ENCODE results near the gene FSTL4. TPM values are rescaled to one million over a fixed set of nuclear protein-coding genes. Genes with fewer than 3 reads are reported as not detected.

FSTL4 gene
- total and polyA plus RNA-seq, 4 donors, result 0.08 to 1.4 (median 0.31) TPM

GRCh38 chr5:133240425-133241091, 371.8 kb downstream of the FSTL4 start:
- TF ChIP-seq CTCF (IDR thresholded peaks at IDR 0.05; ENCODE audit: control extremely low read depth, extremely low read depth), result no peak
- Histone ChIP-seq H3K9me3 (ENCODE audit: control insufficient read depth in 4 of 4, insufficient read depth in 3 of 4, low read length in 3 of 4) (no peaks in the 10 kb centered on the region), H3K4me3 (no peak overlapping the region), H3K36me3 (ENCODE audit: control insufficient read depth in 4 of 4, insufficient read depth in 4 of 4, low read length in 4 of 4) (no peaks in the 10 kb centered on the region), H3K27me3 (ENCODE audit: control insufficient read depth in 3 of 3, insufficient read depth in 3 of 3, low read length in 2 of 3) (peaks cover 0 to 2% (median 0%) of the 10 kb centered on the region in 3 donors), H3K27ac (ENCODE audit: low read depth in 1 of 2, low read length in 1 of 2) (peak overlapping the region in 1 of 2 donors; percentile 18), H3K9ac (ENCODE audit: insufficient read depth in 1 of 2, low read length in 2 of 2) (no peak overlapping the region), H3K4me1 (ENCODE audit: control insufficient read depth in 5 of 5, insufficient read depth in 5 of 5, low read length in 5 of 5) (peaks cover 0 to 16% (median 0%) of the 10 kb centered on the region in 5 donors)
- WGBS, 2 donors, result 77 to 80% methylated on average over 9 of the region's 9 CpGs
- ATAC-seq (ENCODE audit: insufficient read depth, low FRiP score) (peak; percentile 35), DNase-seq (no peak)

DNA sequence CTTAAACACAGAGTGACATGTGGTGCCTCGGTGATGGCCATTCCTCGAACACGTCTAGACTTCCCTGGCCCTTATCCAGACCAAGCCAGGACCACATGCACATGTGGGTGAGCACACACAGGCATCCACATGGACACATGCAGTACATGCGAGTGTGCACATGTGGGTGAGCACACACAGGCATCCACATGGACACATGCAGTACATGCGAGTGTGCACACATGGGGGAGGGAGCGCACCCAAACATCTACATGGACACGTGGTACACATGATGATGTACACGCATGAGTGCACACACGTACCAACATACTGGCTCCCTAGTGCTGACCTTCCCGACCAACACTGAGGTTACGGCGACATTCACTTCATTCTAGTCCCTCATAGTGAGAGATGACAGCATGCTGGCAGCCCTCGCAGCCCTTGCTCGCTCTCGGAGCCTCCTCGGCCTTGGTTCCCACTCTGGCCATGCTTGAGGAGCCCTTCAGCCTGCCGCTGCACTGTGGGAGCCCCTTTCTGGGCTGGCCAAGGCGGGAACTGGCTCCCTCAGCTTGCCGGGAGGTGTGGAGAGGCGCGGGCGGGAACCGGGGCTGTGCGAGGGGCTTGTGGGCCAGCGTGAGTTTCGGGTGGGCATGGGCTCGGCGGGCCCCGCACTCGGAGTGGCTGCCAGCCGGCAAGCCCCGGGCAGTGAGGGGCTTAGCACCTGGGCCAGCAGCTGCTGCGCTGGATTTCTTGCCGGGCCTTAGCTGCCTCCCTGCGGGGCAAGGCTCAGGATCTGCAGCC, 373.7 kb downstream of the FSTL4 start:
- H3K27me3 ChIP-seq (ENCODE audit: control insufficient read depth in 3 of 3, insufficient read depth in 3 of 3, low read length in 2 of 3), result peaks cover 0 to 2% (median 0%) of the 10 kb centered on the region in 3 donors
- no peaks in the 10 kb centered on the region for H3K9me3 ChIP-seq (ENCODE audit: control insufficient read depth in 4 of 4, insufficient read depth in 3 of 4, low read length in 3 of 4)
- no peak overlapping the region for H3K27ac ChIP-seq (ENCODE audit: low read depth in 1 of 2, low read length in 1 of 2)
- no peak overlapping the region for H3K9ac ChIP-seq (ENCODE audit: insufficient read depth in 1 of 2, low read length in 2 of 2)
- peaks cover 0 to 10% (median 0%) of the 10 kb centered on the region in 5 donors for H3K4me1 ChIP-seq (ENCODE audit: control insufficient read depth in 5 of 5, insufficient read depth in 5 of 5, low read length in 5 of 5)
- no peaks in the 10 kb centered on the region for H3K36me3 ChIP-seq (ENCODE audit: control insufficient read depth in 4 of 4, insufficient read depth in 4 of 4, low read length in 4 of 4)
- no peak overlapping the region for H3K4me3 ChIP-seq
- no peak for ATAC-seq (ENCODE audit: insufficient read depth, low FRiP score)
- TF ChIP-seq CTCF (IDR thresholded peaks at IDR 0.05; ENCODE audit: control extremely low read depth, extremely low read depth), result no peak
- no peak for DNase-seq
- WGBS, 2 donors, result 95% methylated on average over 35 of the region's 35 CpGs

DNA sequence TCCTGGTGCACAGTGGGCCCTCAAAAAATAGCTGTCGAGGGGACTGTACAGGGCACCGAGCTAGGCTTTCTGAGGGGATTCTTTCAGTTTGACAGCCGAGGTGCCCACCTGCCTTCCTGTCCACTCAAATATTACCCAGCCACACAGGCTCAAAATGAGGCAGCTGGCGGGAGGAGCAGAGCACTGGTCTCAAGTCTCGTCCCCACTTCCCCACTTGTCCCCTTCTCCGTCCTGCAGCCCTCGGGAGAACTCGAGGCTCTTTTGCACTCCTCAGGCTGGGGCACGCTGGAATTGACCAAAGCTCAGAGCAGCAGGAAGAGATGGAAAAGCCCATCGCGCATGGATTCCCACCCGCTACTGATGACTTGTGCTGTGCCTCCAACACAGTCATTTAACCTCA, 375.4 kb downstream of the FSTL4 start:
- no peak for DNase-seq

More for the DNA sequence above, 375.4 kb downstream of the FSTL4 start:
- Histone ChIP-seq H3K4me1 (ENCODE audit: control insufficient read depth in 5 of 5, insufficient read depth in 5 of 5, low read length in 5 of 5) (peaks cover 0 to 8% (median 0%) of the 10 kb centered on the region in 5 donors), H3K4me3 (no peak overlapping the region), H3K27me3 (ENCODE audit: control insufficient read depth in 3 of 3, insufficient read depth in 3 of 3, low read length in 2 of 3) (peaks cover 0 to 2% (median 0%) of the 10 kb centered on the region in 3 donors), H3K36me3 (ENCODE audit: control insufficient read depth in 4 of 4, insufficient read depth in 4 of 4, low read length in 4 of 4) (no peaks in the 10 kb centered on the region), H3K9ac (ENCODE audit: insufficient read depth in 1 of 2, low read length in 2 of 2) (no peak overlapping the region), H3K27ac (ENCODE audit: low read depth in 1 of 2, low read length in 1 of 2) (no peak overlapping the region), H3K9me3 (ENCODE audit: control insufficient read depth in 4 of 4, insufficient read depth in 3 of 4, low read length in 3 of 4) (no peaks in the 10 kb centered on the region)
- ATAC-seq (ENCODE audit: insufficient read depth, low FRiP score), result no peak
- WGBS, 2 donors, result 74 to 86% methylated on average over 12 of the region's 12 CpGs
- TF ChIP-seq CTCF (IDR thresholded peaks at IDR 0.05; ENCODE audit: control extremely low read depth, extremely low read depth), result no peak
